MCF 10A (cell line): ENCODE results near the gene ZKSCAN4. TPM values are rescaled to one million over a fixed set of nuclear protein-coding genes. Genes with fewer than 3 reads are reported as not detected.

Source experiments
- Bru-seq: library from RNA; stranded (reverse); fragments of 400-500 nt; gene quantifications from one replicate; lab custom pipeline; 2021; lab: Mats Ljungman, UMichigan
- BruChase-seq, 2 experiments: library from RNA; stranded (reverse); fragments of 400-500 nt; gene quantifications; one replicate each; lab custom pipeline; 2021; lab: Mats Ljungman, UMichigan
- BruUV-seq: library from RNA; stranded (reverse); fragments of 400-500 nt; replicated peaks from 2 replicates; lab custom pipeline; 2021; lab: Mats Ljungman, UMichigan
- CTCF ChIA-PET: fragments of 300-600 bp; sonication (Branson Sonifier 250); formaldehyde crosslinking; extraction: SDS; loops from one replicate; lab custom pipeline; 2021; ENCODE audit warnings: antibody characterized with exemption, inconsistent platforms; lab: Yijun Ruan, JAX
- POLR2A ChIA-PET: fragments of 300-600, 350-650 bp; sonication (Branson Sonifier 250); formaldehyde crosslinking; extraction: SDS; loops from one replicate; lab custom pipeline; 2020; ENCODE audit warnings: antibody characterized with exemption, inconsistent platforms; lab: Yijun Ruan, JAX
- DNase-seq: peaks from one replicate; pipeline ENCODE4 v3.0.0-alpha.2; 2018; ENCODE audit not compliant: unreplicated experiment
- H3K27ac Mint-ChIP-seq: one replicate; pipeline ENCODE4 v1.8.0; 2022; ENCODE audit warnings: mild to moderate bottlenecking, low read depth, mixed read lengths; ENCODE audit not compliant: unreplicated experiment
- H3K27me3 Mint-ChIP-seq: one replicate; pipeline ENCODE4 v1.8.0; 2022; ENCODE audit warnings: mixed read lengths; ENCODE audit not compliant: insufficient read depth, unreplicated experiment
- H3K36me3 Mint-ChIP-seq: one replicate; pipeline ENCODE4 v1.8.0; 2022; ENCODE audit warnings: mild to moderate bottlenecking, moderate library complexity, mixed read lengths; ENCODE audit not compliant: insufficient read depth, unreplicated experiment
- H3K4me1 Mint-ChIP-seq: one replicate; pipeline ENCODE4 v1.8.0; 2022; ENCODE audit warnings: mixed read lengths; ENCODE audit not compliant: insufficient read depth, unreplicated experiment
- H3K4me3 Mint-ChIP-seq: one replicate; pipeline ENCODE4 v1.8.0; 2022; ENCODE audit warnings: mild to moderate bottlenecking, moderate library complexity, mixed read lengths; ENCODE audit not compliant: unreplicated experiment
- H3K9me3 Mint-ChIP-seq: one replicate; pipeline ENCODE4 v1.8.0; 2022; ENCODE audit warnings: mixed read lengths; ENCODE audit not compliant: unreplicated experiment
- CTCF ChIP-seq: fragments of 200-600 bp; IDR thresholded peaks from one replicate; pipeline ENCODE4 v1.8.0; 2022; ENCODE audit warnings: antibody characterized with exemption, mild to moderate bottlenecking; ENCODE audit not compliant: unreplicated experiment
- intact Hi-C: fragments of 100-400 bp; cut with micrococcal nuclease; formaldehyde crosslinking; loops from 2 replicates; pipeline ENCODE4 v1.14.1; 2022
- long read RNA-seq: library from polyadenylated mRNA; stranded (forward); transcript quantifications from one replicate; pipeline ENCODE4 v2.0.0, GENCODE V29; 2022
- total RNA-seq: library from RNA; stranded (reverse); gene quantifications from 2 replicates; pipeline ENCODE4 v1.2.3, GENCODE V29; 2022

ZKSCAN4 gene
- total RNA-seq (3.3 and 4.8 TPM in 2 replicates), Bru-seq, nascent RNA (percentile 59 among the genes with signal in this experiment), BruChase-seq, experiment 1, labeled RNA remaining after a 6-hour chase (percentile 48 among the genes with signal in this experiment), BruChase-seq, experiment 2, labeled RNA remaining after a 2-hour chase (percentile 65 among the genes with signal in this experiment)
- long read RNA-seq, partial matches to known transcripts = 0 of 8 reads
- long read RNA-seq, other reads (novel, unspliced or antisense) = 5 of 8 reads

- Mint-ChIP-seq H3K27ac (peak within 1 kb of the TSS; percentile 83), H3K9me3 (no peaks in the 10 kb centered on the region), H3K36me3 (peaks cover 24% of the 10 kb centered on the region), H3K27me3 (no peaks in the 10 kb centered on the region), H3K4me1 (peaks cover 7% of the 10 kb centered on the region), H3K4me3 (peak within 1 kb of the TSS; percentile 93)
- no peak for TF ChIP-seq CTCF
- TSS peak; percentile 44 for BruUV-seq
- ChIA-PET POLR2A (interaction anchor here (0.7 to 5.3 kb wide), 25 partner anchors 8 to 130 kb away, joined by 3 to 99 read pairs (median 5); partner anchors contain the start of genes PGBD1, ZKSCAN3, ZKSCAN8 and ZSCAN26), CTCF (interaction anchor here (0.5 to 1.5 kb wide), 6 partner anchors 14 to 130 kb away, joined by 3 to 8 read pairs (median 3); no protein-coding TSS in a partner anchor)
- intact Hi-C loops = loop anchor here (1.0 kb wide), 3 partner anchors 15 to 97 kb away; partner anchors contain the start of genes ZKSCAN3, ZSCAN26 and ZSCAN9
- peak; percentile 91 for DNase-seq
These were observed at the start of gene ZKSCAN4 for GRCh38 chr6:28252009-28252975. Gene ZKSCAN4 (minus strand): TSS chr6:28252269. CDS start chr6:28251980, 289 bp downstream.

GRCh38 chr6:28296520-28297060 lies 44.5 kb upstream of the ZKSCAN4 start:
- no peak overlapping the region for H3K27ac Mint-ChIP-seq
- no TSS peak for BruUV-seq
- H3K9me3 Mint-ChIP-seq = no peaks in the 10 kb centered on the region
- DNase-seq = no peak
- intact Hi-C loops = no loop called here
- no peaks in the 10 kb centered on the region for H3K4me1 Mint-ChIP-seq
- TF ChIP-seq CTCF = no peak
- H3K4me3 Mint-ChIP-seq = no peak overlapping the region
- no peaks in the 10 kb centered on the region for H3K27me3 Mint-ChIP-seq
- CTCF ChIA-PET = no interaction called here
- no peaks in the 10 kb centered on the region for H3K36me3 Mint-ChIP-seq
- POLR2A ChIA-PET = no interaction called here

GRCh38 chr6:28295326-28295725 lies 43.3 kb upstream of the ZKSCAN4 start:
- no peaks in the 10 kb centered on the region for H3K4me1 Mint-ChIP-seq
- no peaks in the 10 kb centered on the region for H3K9me3 Mint-ChIP-seq
- no peaks in the 10 kb centered on the region for H3K36me3 Mint-ChIP-seq
- H3K27ac Mint-ChIP-seq = no peak overlapping the region
- ChIA-PET CTCF (no interaction called here), POLR2A (no interaction called here)
- BruUV-seq = no TSS peak
- DNase-seq = no peak
- no peak for TF ChIP-seq CTCF
- no peaks in the 10 kb centered on the region for H3K27me3 Mint-ChIP-seq
- no peak overlapping the region for H3K4me3 Mint-ChIP-seq
- intact Hi-C loops = no loop called here
